Anterior cingulate cortex (tissue), 58 donors: ENCODE measurements around the gene MAP3K13.
A peak's percentile ranks its signal among the peaks of the same experiment; 100 is the strongest.
"Not testable (repeated sequence)": the region's sequence is repeated elsewhere in the genome, so short reads cannot be mapped to it uniquely, and the experiment has no call there.

Experiments used
- DNase-seq, 58 donors: peaks; one replicate each; lab custom pipeline; 2025; lab: John Stamatoyannopoulos, UW

MAP3K13 gene

DNA sequence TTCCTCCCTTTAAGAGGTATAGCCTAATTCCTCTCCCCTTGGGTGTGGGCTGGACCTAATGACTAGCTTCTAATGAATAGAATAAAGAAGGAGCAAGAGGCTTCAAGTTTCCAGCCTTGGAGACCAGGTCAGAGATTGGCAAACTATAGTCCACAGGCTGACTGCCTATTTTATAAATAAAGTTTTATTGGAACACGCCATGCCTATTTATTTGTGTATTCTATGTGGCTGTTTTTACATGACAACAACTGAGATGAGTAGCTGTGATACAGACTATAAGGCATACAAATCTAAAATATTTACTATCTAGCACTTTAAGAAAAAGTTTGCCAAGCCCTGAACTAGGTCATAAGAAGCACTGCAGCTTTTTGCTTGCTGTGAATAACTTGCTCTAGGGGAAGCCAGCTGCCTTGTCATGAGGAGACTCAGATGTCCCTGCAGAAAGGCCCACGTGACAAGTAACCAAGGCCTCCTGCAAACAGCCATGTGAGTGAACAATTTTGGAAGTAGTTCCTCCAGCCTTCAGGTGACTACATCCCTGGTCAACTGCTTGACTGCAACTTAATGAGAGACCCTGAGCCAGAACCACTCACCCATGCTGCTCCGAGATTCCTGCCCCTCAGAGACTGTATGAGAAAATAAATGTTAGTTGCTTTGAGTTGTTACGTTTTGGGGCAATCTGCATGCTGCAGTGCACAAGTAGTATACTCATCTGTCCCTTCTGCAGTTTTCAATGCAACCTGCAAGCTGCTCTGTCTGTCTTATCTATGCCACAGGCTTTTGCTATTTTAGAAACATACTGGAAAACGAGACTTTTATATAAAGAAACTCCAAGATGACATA, 21.1 kb upstream of the MAP3K13 start:
- peak in 19 of 58 donors; percentile 0 to 50 (median 18) for DNase-seq

DNA sequence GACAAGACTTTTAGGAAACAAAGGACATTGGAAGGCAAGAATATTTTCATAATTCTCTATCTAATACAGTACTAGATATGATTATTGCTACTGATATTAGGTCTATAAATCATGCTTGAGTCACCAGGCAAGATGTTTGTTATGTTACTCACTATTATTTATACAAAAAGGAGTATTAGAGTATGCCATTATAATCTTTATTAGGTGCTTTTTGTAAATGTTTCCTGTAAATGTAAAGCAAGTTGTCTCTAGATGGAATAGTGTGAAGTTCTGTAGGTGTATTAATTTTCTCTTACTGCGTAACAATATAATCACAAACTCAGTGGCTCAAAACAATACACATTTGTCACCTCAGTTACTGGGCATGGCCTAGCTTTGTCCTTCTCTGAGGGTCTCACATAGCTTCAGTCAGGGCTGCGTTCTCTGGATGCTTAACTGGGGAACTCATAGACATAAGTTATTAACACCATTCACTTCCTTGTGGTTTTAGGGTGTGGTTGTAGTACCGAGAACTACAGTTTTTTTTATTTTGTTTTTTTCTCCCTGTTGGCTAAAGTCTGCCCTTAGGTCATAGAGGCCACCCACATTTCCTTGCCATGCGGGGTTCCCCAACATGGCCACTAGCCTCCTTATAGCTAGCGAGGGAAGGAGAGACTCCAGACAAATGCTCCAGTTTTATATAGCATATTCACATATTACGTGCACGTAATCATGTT, 20.3 kb upstream of the MAP3K13 start:
- no peak for DNase-seq

GRCh38 chr3:185347399-185347798, 15.5 kb upstream of the MAP3K13 start:
- no peak for DNase-seq

DNA sequence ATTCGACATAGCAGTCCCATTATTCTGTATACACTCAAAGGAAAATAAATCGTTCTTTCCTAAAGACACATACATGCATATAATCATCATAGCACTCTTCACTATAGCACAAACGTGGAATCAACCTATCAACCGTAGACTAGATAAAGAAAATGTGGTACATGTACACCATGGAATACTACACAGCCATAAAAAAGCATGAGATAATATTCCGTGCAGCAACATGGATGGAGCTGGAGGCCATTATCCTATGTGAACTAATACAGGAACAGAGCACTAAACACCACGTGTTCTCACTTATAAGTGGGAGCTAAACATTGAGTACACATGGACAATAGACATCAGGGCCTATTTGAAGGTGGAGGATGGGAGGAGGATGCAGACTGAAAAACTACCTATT, 12.1 kb upstream of the MAP3K13 start:
- DNase-seq = no peak

GRCh38 chr3:185351396-185351795, 11.5 kb upstream of the MAP3K13 start:
- no peak for DNase-seq

DNA sequence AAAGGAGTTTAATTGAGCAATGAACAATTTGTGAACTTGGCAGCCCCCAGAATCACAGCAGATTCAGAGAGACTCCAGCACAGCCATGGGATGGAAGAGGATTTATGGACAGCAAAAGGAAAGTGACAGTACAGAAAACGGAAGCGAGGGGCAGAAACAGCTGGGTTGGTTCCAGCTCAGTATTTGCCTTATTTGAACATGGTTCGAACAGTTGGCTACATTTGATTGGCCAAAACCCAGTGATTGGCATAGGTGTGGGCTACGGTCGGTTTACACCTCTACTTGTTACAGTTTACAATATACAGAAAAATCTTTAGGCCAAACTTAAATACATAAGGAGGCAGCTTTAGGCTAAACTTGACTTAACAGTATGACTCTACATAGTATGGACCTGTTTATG, 9.7 kb upstream of the MAP3K13 start:
- DNase-seq = no peak

DNA sequence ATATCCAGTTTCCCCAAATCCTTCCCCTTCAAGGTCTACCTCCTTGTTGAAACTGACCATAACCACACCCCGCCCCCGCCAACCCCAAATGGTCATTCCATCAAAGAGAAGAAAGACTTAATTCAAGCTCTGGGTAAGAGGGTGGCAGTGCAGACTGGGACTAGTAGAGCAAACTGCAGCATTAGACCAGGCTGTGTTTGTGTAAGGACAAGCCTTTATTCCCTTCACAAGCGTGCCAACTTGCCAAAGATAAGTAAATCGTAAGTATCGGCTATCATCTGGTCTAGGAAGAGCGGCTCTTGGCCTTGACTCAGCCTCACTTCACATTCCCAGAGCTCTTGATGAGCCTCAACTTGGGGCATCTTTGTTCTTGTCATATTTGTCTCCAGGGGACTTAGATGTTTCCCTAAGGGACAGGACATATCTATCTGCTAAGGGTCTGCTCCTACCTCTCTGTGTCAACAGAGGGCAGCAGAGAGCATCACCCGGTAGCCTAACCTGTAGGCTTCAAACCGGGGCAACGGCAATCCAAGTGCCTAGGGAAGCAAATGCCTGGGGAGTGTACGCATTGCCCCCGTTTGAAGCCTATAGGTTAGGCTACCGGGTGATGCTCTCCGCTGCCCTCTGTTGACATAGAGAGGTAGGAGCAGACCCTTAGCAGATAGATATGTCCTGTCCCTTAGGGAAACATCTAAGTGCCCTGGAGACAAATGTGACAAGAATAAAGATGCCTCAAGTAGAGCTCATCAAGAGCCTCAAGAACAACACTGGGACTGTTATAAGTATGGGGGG, 8.9 kb upstream of the MAP3K13 start:
- peak in 36 of 58 donors; percentile 1 to 53 (median 24) for DNase-seq

DNA sequence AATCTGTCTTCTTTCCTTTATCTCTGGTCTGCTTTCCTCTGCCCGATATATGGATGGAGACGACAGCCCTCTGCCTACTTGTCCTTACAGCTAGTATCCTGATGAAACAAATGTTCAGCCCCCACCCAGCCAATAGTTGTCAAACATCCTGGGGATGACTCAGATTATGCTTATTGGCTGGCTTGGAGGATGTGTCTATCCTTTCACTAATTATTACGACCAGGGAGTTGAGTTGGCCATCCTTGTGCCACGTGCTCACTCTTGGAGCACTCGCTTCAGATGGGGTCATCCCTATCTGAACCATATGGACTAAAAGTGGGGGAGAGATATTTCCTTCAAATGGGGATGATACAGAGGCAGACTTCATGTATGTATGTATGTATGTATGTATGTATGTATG, 6.4 kb upstream of the MAP3K13 start:
- DNase-seq = no peak

DNA sequence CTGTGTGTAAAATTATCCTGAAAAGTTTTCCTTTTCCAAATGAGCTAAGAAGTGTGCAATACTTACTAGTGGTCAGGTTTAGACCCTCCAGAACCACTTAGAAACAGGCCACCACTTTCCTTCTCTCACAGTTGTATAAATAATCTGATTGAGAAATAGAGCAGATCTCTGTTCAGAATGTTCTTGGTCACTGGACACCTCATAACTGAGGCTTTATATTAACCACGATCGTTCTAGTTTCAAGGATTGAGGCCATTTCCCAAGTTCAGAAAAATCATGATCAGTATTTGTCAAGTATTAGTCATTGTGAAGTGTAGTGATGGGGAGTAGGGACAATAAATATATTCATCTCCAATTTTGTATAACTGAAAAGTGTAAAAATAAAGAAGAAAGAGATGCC, 1.0 kb upstream of the MAP3K13 start:
- no peak for DNase-seq

GRCh38 chr3:185363662-185364203, 797 bp downstream of the MAP3K13 start:
- DNase-seq = peak in 8 of 58 donors; percentile 1 to 58 (median 14)

DNA sequence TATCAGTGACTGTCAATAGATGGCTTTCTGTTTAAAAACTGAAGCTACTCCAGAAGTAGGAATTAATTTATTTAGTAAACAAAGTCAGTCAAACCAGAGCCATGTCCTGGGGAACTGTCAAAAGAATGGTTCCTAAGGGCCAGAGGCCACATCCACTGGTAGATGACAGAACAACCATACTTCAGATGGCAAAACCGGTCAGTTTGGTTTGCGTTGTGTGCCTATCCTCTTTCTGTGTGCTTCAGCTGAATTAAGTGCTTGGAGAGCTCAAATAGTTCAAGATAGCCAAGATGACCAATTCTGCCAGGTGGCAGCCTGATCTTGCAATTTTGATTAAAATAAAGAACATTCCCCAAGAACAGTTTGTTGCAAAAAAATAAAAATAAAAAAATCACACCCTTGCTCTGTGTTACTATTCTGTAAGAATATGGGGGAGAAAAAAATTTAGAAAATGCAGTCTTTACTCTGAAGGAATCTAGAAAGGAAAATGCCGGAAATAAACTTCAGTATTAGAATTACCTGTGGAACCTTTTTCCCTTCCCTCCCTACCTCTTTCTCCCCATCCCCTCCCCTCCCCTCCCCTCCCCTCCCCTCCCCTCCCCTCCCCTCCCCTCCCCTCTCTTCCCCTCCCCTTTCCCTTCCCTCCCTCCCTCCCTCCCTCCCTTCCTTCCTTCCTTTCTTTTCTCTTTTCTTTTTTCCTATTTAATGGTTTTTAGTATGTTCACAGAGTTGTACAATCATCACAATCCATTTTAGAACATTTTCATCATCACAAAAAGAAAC, 2.5 kb downstream of the MAP3K13 start:
- DNase-seq = no peak

DNA sequence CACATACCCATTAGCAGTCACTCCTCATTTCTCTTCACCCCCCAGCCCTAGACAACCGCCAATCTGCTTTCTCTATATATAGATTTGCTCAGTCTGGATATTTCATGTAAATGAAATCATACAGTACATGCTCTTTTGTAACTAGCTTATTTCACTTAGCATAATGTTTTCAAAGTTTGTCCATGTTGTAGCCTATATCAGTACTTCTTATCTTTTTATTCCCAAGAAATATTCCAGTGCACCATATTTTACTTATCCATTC, 3.1 kb downstream of the MAP3K13 start:
- no peak for DNase-seq

DNA sequence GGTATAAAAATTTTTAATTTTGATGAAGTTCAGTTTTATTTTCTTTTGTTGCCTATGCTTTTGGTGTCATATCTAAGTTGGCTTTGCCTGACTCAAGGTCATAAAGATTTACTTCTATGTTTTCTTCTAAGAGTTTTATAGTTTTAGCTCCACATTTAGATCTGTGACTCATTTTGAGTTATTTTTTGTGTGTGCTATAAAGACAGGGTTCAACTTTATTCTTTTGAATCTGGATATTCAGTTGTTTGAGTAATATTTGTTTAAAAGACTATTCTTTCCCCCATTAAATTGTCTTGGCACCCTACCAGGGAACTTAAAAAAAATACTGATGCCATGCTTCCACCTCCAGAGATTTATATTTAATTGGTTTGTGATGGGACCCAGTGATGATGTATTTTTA, 4.0 kb downstream of the MAP3K13 start:
- DNase-seq = no peak

DNA sequence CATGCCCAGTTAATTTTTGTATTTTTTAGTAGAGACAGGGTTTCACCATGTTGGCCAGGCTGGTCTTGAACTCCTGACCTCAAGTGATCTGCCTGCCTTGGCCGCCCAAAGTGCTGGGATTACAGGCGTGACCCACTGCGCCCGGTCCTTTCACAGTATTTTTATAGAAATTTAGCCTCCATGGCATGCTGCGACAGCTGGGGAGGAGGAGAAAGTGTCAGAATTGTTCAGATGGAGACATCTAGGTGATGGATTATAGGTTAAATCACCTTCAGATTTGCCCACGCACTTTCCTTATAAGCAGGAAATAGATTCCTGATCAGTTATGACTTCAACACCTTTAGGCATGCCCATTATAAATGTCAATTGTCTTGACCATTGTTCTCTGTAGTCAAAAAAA, 7.4 kb downstream of the MAP3K13 start:
- DNase-seq = not testable (repeated sequence)

DNA sequence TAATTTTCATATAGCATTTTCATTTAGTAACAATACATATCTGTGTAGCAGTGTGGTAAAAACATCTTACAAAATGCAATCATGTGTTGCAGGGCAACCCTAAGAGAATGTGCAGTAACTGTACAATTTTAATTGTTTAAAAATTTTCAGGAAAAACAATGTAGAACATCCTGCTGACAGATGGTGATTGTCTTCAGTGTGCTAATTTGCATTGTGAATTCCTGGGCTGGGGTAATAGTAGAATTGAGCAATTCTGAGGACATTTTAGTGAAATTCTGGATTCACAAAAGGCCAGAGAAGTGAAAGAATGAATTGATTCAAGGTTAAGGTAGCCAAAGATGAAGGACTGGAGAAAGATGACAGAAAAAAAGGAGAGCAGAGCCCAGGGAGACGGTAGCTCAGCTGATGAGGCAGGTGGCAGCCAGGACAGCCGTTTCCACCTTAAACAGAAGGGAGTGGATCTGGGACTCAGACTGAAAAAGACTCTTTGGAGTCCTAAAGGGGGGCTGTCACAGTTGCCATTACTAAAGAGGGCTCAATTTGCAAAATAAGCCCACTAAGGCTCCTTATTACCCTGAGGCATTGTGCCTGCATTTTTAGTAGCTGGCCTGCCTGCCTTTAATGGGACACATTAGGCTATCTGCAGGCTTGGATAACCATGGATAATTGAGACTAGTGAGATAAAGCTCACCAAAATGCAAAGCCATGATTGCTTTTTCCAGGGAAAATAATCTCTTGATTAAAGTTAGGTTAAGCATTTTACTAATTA, 8.6 kb downstream of the MAP3K13 start:
- no peak for DNase-seq

- DNase-seq = no peak
Observed at GRCh38 chr3:185381320-185382058, 18.6 kb downstream of the MAP3K13 start.

DNA sequence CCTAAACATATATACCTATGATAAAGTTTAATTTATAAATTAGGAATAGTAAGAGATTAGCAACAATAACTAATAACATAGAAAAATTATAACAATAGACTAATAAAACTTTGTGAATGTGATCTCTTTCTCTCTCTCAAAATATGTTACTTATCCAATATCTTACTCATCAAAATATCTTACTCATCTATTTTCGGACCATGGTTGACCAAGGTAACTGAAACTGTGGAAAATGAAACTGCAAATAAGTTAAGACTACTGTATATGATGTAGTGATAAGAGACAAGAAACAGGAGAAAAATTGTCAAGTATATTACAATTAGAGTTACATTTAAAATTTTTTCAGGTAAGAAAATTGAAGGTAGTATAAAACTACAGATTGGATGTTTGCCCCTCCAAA, 19.2 kb downstream of the MAP3K13 start:
- no peak for DNase-seq

- not testable (repeated sequence) for DNase-seq
Observed at GRCh38 chr3:185386515-185386914, 23.6 kb downstream of the MAP3K13 start.

GRCh38 chr3:185387646-185388045, 24.7 kb downstream of the MAP3K13 start:
- DNase-seq = no peak
